Measurements from ENCODE around the gene APEX2.
"Not testable (repeated sequence)": the region's sequence is repeated elsewhere in the genome, so short reads cannot be mapped to it uniquely, and the experiment has no call there.

The APEX2 gene

GRCh38 chrX:55014897-55015299 is 14.7 kb downstream of the APEX2 start:
- no peak for DNase-seq

GRCh38 chrX:55026143-55026542 is 26.0 kb downstream of the APEX2 start:
- DNase-seq, result no peak

- no peak for DNase-seq
These were observed 26.7 kb downstream of the APEX2 start for GRCh38 chrX:55026840-55027239.

GRCh38 chrX:55028040-55028439 is 27.9 kb downstream of the APEX2 start:
- DNase-seq, result no peak

GRCh38 chrX:55028611-55029010 is 28.4 kb downstream of the APEX2 start:
- no peak for DNase-seq

GRCh38 chrX:55029291-55029690 is 29.1 kb downstream of the APEX2 start:
- no peak for DNase-seq

- no peak for DNase-seq
These were observed 30.4 kb downstream of the APEX2 start, which contains the start of gene ALAS2 for GRCh38 chrX:55030271-55031205. ALAS2 (minus strand) TSS chrX:55030977; CDS start chrX:55026000, 4,977 bp downstream.

GRCh38 chrX:55033429-55033828 is 33.3 kb downstream of the APEX2 start:
- DNase-seq, result no peak

- no peak for DNase-seq
These were observed 39.3 kb downstream of the APEX2 start for GRCh38 chrX:55039471-55039870.

- no peak for DNase-seq
These were observed 41.4 kb downstream of the APEX2 start for GRCh38 chrX:55041514-55041913.

- DNase-seq, result not testable (repeated sequence)
These were observed 50.4 kb downstream of the APEX2 start for GRCh38 chrX:55050599-55050998.

GRCh38 chrX:55056820-55057674 is 56.9 kb downstream of the APEX2 start:
- no peak for DNase-seq

- DNase-seq, result peak; percentile 15
These were observed 57.6 kb downstream of the APEX2 start for GRCh38 chrX:55057675-55058249.

All from NCI-H510A treated with DMSO at 0.1 percent for 48 hours (cell line).